NOMO-1 (cell line): ENCODE results near the gene KLHL2.
"Not testable (repeated sequence)": the region's sequence is repeated elsewhere in the genome, so short reads cannot be mapped to it uniquely, and the experiment has no call there.

Source experiments
- DNase-seq, 2 experiments: peaks; one replicate each; lab custom pipeline; 2025; ENCODE audit not compliant: unreplicated experiment in 2 of 2; lab: John Stamatoyannopoulos, UW

Gene KLHL2

GRCh38 chr4:165199722-165200121, 7.6 kb upstream of the KLHL2 start:
- no peak for DNase-seq

GRCh38 chr4:165201806-165202205, 5.6 kb upstream of the KLHL2 start:
- DNase-seq: no peak

GRCh38 chr4:165203541-165204461, 3.6 kb upstream of the KLHL2 start:
- DNase-seq: no peak

GRCh38 chr4:165204462-165204830, 2.9 kb upstream of the KLHL2 start:
- DNase-seq: peak; percentile 10 to 56

- DNase-seq: no peak
Observed at GRCh38 chr4:165207016-165207430, 338 bp upstream of the KLHL2 start.

- DNase-seq: peak in 1 of 2 experiments; percentile 26
Observed at GRCh38 chr4:165208221-165208652, 876 bp downstream of the KLHL2 start.

GRCh38 chr4:165208741-165209388, 1.5 kb downstream of the KLHL2 start:
- no peak for DNase-seq

GRCh38 chr4:165209796-165210195, 2.4 kb downstream of the KLHL2 start:
- no peak for DNase-seq

- DNase-seq: no peak
Observed at GRCh38 chr4:165210566-165210965, 3.2 kb downstream of the KLHL2 start.

GRCh38 chr4:165212647-165213046, 5.3 kb downstream of the KLHL2 start:
- not testable (repeated sequence) for DNase-seq

- not testable (repeated sequence) for DNase-seq
Observed at GRCh38 chr4:165213404-165213803, 6.0 kb downstream of the KLHL2 start.

GRCh38 chr4:165213991-165214709, 6.8 kb downstream of the KLHL2 start:
- not testable (repeated sequence) for DNase-seq

- not testable (repeated sequence) for DNase-seq
Observed at GRCh38 chr4:165215034-165215751, 7.8 kb downstream of the KLHL2 start.

- not testable (repeated sequence) for DNase-seq
Observed at GRCh38 chr4:165215761-165216487, 8.6 kb downstream of the KLHL2 start.

- no peak for DNase-seq
Observed at GRCh38 chr4:165217325-165217724, 10.0 kb downstream of the KLHL2 start.

GRCh38 chr4:165221306-165221705, 13.9 kb downstream of the KLHL2 start:
- DNase-seq: not testable (repeated sequence)

GRCh38 chr4:165221993-165222650, 14.8 kb downstream of the KLHL2 start:
- DNase-seq: not testable (repeated sequence)

- peak; percentile 47 to 61 for DNase-seq
Observed at GRCh38 chr4:165222651-165222994, 15.3 kb downstream of the KLHL2 start.

- DNase-seq: not testable (repeated sequence)
Observed at GRCh38 chr4:165227401-165227800, 20.0 kb downstream of the KLHL2 start.
